Caco-2 (cell line): ENCODE measurements around the gene CCSAP. TPM values are rescaled to one million over a fixed set of nuclear protein-coding genes. Genes with fewer than 3 reads are reported as not detected.

Source experiments
- BruUV-seq: library from RNA; stranded (reverse); fragments of 400-500 nt; replicated peaks from 2 replicates; lab custom pipeline; 2021; lab: Mats Ljungman, UMichigan
- CTCF ChIA-PET: fragments of 300-600 bp; sonication (Branson Sonifier 250); formaldehyde crosslinking; loops from one replicate; lab custom pipeline; 2022; ENCODE audit warnings: antibody characterized with exemption; lab: Charles Lee
- POLR2A ChIA-PET: fragments of 300-600 bp; sonication (Branson Sonifier 250); formaldehyde crosslinking; loops from one replicate; lab custom pipeline; 2022; ENCODE audit warnings: antibody characterized with exemption; lab: Charles Lee
- DNase-seq, 2 experiments: peaks; one replicate each; pipeline versions ENCODE4 v3.0.0 to v3.0.0-alpha.2; 2020 to 2022
- H3K27me3 ChIP-seq: replicated peaks from 2 replicates; pipeline ENCODE4 v1.6.0; 2011; ENCODE audit warnings: low read length; ENCODE audit not compliant: control insufficient read depth, insufficient read depth
- H3K36me3 ChIP-seq: 2 replicates; pipeline ENCODE4 v1.5.1; 2011; ENCODE audit warnings: low read length; ENCODE audit not compliant: control insufficient read depth, insufficient read depth
- H3K4me1 ChIP-seq: fragments of 250-450 bp; sonication (Bioruptor Pico); 2 replicates; pipeline ENCODE4 v1.5.1; 2020; ENCODE audit warnings: mild to moderate bottlenecking
- H3K4me3 ChIP-seq: 2 replicates; pipeline ENCODE4 v1.5.1; 2011; ENCODE audit warnings: low read depth, mild to moderate bottlenecking, control low read depth, low read length
- H3K9me3 ChIP-seq: fragments of 250-450 bp; sonication (Bioruptor Pico); 2 replicates; pipeline ENCODE4 v1.5.1; 2020; ENCODE audit warnings: mild to moderate bottlenecking, moderate library complexity
- H3K27ac Mint-ChIP-seq: one replicate; pipeline ENCODE4 v1.8.0; 2022; ENCODE audit warnings: mixed read lengths; ENCODE audit not compliant: unreplicated experiment
- H3K27me3 Mint-ChIP-seq: one replicate; pipeline ENCODE4 v1.8.0; 2022; ENCODE audit warnings: mixed read lengths; ENCODE audit not compliant: insufficient read depth, unreplicated experiment
- H3K36me3 Mint-ChIP-seq: one replicate; pipeline ENCODE4 v1.8.0; 2022; ENCODE audit warnings: mild to moderate bottlenecking, mixed read lengths; ENCODE audit not compliant: insufficient read depth, unreplicated experiment
- H3K4me1 Mint-ChIP-seq: one replicate; pipeline ENCODE4 v1.8.0; 2022; ENCODE audit warnings: low read depth, mixed read lengths; ENCODE audit not compliant: unreplicated experiment
- H3K4me3 Mint-ChIP-seq: one replicate; pipeline ENCODE4 v1.8.0; 2022; ENCODE audit warnings: mild to moderate bottlenecking, moderate library complexity, mixed read lengths; ENCODE audit not compliant: unreplicated experiment
- H3K9me3 Mint-ChIP-seq: one replicate; pipeline ENCODE4 v1.8.0; 2022; ENCODE audit warnings: mixed read lengths; ENCODE audit not compliant: unreplicated experiment
- intact Hi-C: fragments of 100-400 bp; cut with micrococcal nuclease; formaldehyde crosslinking; loops from one replicate; pipeline ENCODE4 v1.10.0; 2022; ENCODE audit not compliant: unreplicated experiment
- total RNA-seq: library from RNA; stranded (reverse); gene quantifications from 2 replicates; pipeline ENCODE4 v1.2.3, GENCODE V29; 2022
- TF ChIP-seq, protein P1 (sequence below), 2 experiments: fragments of 200-600 bp in 1 of 2; IDR thresholded peaks; 1 replicate in 1 of 2; 2 replicates in 1 of 2; pipeline versions ENCODE4 v1.5.1 to v1.8.0; 2011 to 2022; ENCODE audit warnings: antibody characterized with exemption in 1 of 2, control low read depth in 1 of 2, inconsistent platforms in 1 of 2, low read depth in 1 of 2, low read length in 1 of 2, mild to moderate bottlenecking in 1 of 2, moderate library complexity in 1 of 2; ENCODE audit not compliant: insufficient read depth in 1 of 2, severe bottlenecking in 1 of 2, unreplicated experiment in 1 of 2

The CCSAP gene
- total RNA-seq, 1 experiment from 2014 or later: 11.3 TPM

DNA sequence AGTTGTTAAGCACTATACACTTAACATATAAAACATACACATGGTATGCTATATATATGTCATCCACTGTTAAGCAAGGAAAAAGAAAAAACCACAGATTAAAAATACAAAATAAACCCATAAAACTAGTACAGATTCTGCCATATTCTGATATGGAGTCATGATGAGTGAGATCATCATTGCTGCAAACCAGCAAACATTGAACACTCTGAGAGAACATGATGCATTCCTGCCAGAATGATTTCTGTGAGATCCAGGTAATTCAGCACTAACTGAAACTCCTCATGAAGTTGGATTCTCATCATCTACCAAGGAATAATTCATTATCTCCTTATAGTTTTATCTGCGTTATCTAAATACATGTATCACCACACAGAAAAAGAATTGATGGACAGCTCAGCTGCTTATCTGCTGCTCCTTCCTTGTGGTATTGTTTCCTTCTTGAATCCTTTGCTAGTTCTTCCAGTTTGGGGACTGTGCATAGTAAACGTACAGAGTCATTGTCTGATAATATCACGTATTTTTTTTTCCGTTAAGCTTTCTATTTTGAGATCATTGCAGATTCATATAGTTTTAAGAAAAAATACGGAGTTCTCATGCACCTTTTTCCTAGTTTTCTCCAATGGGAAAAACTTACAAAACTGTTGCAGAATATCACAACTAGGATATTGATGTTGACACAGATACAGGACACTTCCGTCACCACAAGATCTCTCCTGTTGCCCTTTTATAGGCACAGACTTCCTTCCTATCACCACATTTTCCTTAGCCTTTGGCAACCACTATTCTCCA lies 62.6 kb downstream of the CCSAP start:
- intact Hi-C loops: no loop called here
- Histone ChIP-seq H3K27me3 (no peaks in the 10 kb centered on the region), H3K4me3 (no peak overlapping the region), H3K36me3 (peaks cover 3% of the 10 kb centered on the region; the same call in 1 of the 2 replicates), H3K9me3 (no peaks in the 10 kb centered on the region), H3K4me1 (peaks cover 33% of the 10 kb centered on the region)
- TF ChIP-seq, protein P1, sequence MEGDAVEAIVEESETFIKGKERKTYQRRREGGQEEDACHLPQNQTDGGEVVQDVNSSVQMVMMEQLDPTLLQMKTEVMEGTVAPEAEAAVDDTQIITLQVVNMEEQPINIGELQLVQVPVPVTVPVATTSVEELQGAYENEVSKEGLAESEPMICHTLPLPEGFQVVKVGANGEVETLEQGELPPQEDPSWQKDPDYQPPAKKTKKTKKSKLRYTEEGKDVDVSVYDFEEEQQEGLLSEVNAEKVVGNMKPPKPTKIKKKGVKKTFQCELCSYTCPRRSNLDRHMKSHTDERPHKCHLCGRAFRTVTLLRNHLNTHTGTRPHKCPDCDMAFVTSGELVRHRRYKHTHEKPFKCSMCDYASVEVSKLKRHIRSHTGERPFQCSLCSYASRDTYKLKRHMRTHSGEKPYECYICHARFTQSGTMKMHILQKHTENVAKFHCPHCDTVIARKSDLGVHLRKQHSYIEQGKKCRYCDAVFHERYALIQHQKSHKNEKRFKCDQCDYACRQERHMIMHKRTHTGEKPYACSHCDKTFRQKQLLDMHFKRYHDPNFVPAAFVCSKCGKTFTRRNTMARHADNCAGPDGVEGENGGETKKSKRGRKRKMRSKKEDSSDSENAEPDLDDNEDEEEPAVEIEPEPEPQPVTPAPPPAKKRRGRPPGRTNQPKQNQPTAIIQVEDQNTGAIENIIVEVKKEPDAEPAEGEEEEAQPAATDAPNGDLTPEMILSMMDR (IDR thresholded peaks at IDR 0.05; ENCODE audit: insufficient read depth in 1 of 2, low read depth in 1 of 2, low read length in 1 of 2, severe bottlenecking in 1 of 2, unreplicated experiment in 1 of 2): no peak
- ChIA-PET POLR2A (no interaction called here), CTCF (no interaction called here)
- peaks cover 33% of the 10 kb centered on the region for H3K4me1 Mint-ChIP-seq
- DNase-seq: no peak
- no TSS peak for BruUV-seq
- no peaks in the 10 kb centered on the region for H3K27me3 Mint-ChIP-seq
- H3K4me3 Mint-ChIP-seq: no peak overlapping the region
- H3K36me3 Mint-ChIP-seq: peaks cover 14% of the 10 kb centered on the region
- H3K9me3 Mint-ChIP-seq: no peaks in the 10 kb centered on the region
- no peak overlapping the region for H3K27ac Mint-ChIP-seq

DNA sequence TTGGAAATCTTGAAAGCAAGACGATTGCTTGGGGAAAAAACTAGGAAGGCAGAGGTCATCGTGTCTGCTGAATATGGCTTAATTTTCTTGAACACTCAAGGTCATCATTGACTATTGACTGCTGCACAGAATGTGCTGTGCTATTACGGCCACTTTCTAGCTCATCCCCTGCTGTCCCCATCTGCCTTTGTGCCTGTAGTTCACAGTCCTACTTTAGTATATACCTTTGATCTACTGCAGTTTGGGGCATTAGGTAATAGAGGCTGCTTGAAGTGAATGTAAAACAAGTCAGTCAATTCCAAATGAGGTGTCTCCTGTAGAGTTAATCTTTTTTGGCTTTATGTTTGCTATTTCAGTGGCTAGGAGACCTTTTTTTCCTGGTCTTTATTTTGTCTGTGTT lies 63.6 kb downstream of the CCSAP start:
- TF ChIP-seq, protein P1 (IDR thresholded peaks at IDR 0.05; ENCODE audit: insufficient read depth in 1 of 2, low read depth in 1 of 2, low read length in 1 of 2, severe bottlenecking in 1 of 2, unreplicated experiment in 1 of 2): no peak
- POLR2A ChIA-PET: interaction anchor here (0.5 kb wide), 1 partner anchor 17 kb away, joined by 3 read pairs; no protein-coding TSS in a partner anchor
- Mint-ChIP-seq H3K4me1 (peaks cover 30% of the 10 kb centered on the region), H3K4me3 (no peak overlapping the region), H3K9me3 (no peaks in the 10 kb centered on the region), H3K27ac (no peak overlapping the region), H3K36me3 (peaks cover 10% of the 10 kb centered on the region), H3K27me3 (no peaks in the 10 kb centered on the region)
- intact Hi-C loops: no loop called here
- no TSS peak for BruUV-seq
- no peaks in the 10 kb centered on the region for H3K9me3 ChIP-seq
- peaks cover 43% of the 10 kb centered on the region for H3K4me1 ChIP-seq
- CTCF ChIA-PET: no interaction called here
- H3K36me3 ChIP-seq: peaks cover 3% of the 10 kb centered on the region; the same call in 1 of the 2 replicates
- H3K27me3 ChIP-seq: no peaks in the 10 kb centered on the region
- H3K4me3 ChIP-seq: no peak overlapping the region
- no peak for DNase-seq

DNA sequence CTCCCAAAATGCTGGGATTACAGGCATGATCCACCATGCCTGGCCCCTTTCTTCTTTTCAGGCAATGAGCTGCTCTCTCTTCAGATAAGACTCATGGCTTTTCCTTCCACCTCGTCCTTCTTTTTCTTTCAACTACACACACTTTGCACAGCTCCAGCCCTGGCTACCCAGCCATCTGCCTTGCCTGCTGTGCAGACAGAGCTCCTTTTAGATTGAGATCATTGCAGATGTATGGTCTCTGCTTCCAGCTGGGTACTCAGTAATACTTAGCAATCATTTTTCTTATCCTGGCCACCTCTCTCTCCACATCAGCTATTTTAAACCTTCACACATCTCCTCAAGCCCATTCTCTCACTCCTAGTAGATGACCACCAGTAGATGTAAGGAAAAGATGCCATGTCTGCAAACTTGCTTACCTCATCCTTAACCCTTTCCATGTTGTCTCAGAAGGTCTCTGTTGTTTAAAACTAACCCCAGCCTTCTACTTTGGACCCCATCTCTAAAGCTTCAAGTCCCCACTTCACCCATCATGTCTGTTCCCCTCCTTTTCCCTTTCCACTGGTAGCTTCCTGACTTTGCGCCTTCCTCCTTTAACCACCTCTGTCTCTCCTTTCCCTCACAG lies 64.6 kb downstream of the CCSAP start:
- no peaks in the 10 kb centered on the region for H3K9me3 Mint-ChIP-seq
- CTCF ChIA-PET: no interaction called here
- POLR2A ChIA-PET: no interaction called here

More for the DNA sequence above, 64.6 kb downstream of the CCSAP start:
- no peaks in the 10 kb centered on the region for H3K27me3 Mint-ChIP-seq
- no TSS peak for BruUV-seq
- H3K27ac Mint-ChIP-seq: no peak overlapping the region
- H3K4me3 ChIP-seq: no peak overlapping the region
- H3K4me3 Mint-ChIP-seq: no peak overlapping the region
- H3K4me1 ChIP-seq: peaks cover 48% of the 10 kb centered on the region
- peaks cover 31% of the 10 kb centered on the region for H3K4me1 Mint-ChIP-seq
- intact Hi-C loops: no loop called here
- TF ChIP-seq, protein P1 (IDR thresholded peaks at IDR 0.05; ENCODE audit: insufficient read depth in 1 of 2, low read depth in 1 of 2, low read length in 1 of 2, severe bottlenecking in 1 of 2, unreplicated experiment in 1 of 2): no peak
- peaks cover 10% of the 10 kb centered on the region for H3K36me3 Mint-ChIP-seq
- H3K36me3 ChIP-seq: peaks cover 3% of the 10 kb centered on the region; the same call in 1 of the 2 replicates
- no peaks in the 10 kb centered on the region for H3K27me3 ChIP-seq
- H3K9me3 ChIP-seq: no peaks in the 10 kb centered on the region
- no peak for DNase-seq
